Erythroblast (primary cell): ENCODE results near the gene COPA.

Experiments used
- GATA1 ChIP-seq: IDR thresholded peaks from 2 replicates; pipeline ENCODE4 v1.6.1; 2011; ENCODE audit warnings: low read depth, mild to moderate bottlenecking, control low read depth, low read length, moderate library complexity
- POLR2A ChIP-seq: IDR thresholded peaks from 2 replicates; pipeline ENCODE4 v1.6.1; 2011; ENCODE audit warnings: mild to moderate bottlenecking, low read length

- TF ChIP-seq POLR2A (no peak), GATA1 (no peak)
Measured at GRCh38 chr1:160315359-160315758, 27.7 kb downstream of the COPA start.
